Stimulated activated CD8-positive, alpha-beta memory T cell treated with anti-CD3 and anti-CD28 coated beads, Interleukin-4, amount 100 ng/mL, for 4 hours (primary cell): ENCODE results near the gene CA12.
"Not testable (repeated sequence)": the region's sequence is repeated elsewhere in the genome, so short reads cannot be mapped to it uniquely, and the experiment has no call there.

Experiments used
- DNase-seq, 2 donors: peaks; one replicate each; pipeline ENCODE4 v3.0.0-alpha.2; 2020; ENCODE audit warnings: low read depth in 2 of 2, low spot score in 1 of 2

The CA12 gene

DNA sequence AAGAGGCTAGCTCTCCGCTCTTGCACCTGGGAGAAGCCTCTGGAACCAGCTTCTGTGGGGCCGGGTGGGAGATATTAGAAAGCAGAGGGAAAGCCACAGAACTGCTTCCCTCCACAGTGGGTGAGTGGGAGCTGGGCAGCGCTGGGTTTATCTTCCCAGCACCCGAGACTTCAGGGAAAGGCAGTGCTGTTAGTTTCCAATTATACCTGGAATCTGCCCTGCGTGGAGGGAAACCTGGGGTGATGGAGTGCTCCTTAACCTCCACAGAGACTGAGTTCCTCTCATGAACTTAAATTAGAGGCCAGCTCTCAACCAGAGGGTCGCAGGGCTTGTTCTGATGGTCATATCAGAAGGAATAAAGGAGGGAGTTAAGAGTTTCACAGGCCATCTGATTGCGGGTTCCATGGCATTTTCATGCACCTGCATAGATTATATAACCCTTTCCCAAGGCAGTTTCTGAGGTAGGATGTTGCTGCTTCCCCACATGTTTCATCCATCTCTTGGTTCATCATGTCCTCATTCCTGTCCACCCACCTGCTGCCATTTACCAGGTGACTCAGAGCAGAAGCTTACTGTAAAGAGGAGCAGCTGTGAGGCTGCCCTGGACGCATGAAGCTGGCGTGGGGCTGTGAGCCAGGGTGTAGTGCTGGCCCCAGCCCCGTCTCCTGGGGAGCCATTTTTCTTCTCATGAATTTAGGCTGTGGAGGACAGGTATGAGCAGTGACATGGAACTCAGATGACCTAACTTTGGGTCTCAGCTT, 42.5 kb downstream of the CA12 start:
- DNase-seq, result no peak

DNA sequence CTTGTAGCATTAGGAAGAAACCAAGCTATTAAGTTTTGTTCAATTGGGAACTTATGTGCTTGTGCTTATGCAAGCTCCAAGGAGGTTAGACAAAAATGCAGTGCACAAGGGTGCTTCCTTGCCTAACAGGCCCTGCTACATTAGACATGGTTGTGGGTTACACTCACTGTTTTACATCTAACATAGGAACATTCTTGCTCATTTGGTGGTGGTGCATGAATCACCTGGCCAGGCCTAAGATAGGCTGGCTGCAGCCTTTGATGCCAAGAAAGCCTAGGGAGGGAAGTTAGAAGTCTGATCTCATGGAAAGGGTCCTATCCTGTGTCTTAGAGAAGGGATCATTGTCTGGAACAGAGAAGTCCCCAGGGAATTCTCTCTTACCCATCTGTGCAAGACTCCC, 43.5 kb downstream of the CA12 start:
- DNase-seq, result no peak

DNA sequence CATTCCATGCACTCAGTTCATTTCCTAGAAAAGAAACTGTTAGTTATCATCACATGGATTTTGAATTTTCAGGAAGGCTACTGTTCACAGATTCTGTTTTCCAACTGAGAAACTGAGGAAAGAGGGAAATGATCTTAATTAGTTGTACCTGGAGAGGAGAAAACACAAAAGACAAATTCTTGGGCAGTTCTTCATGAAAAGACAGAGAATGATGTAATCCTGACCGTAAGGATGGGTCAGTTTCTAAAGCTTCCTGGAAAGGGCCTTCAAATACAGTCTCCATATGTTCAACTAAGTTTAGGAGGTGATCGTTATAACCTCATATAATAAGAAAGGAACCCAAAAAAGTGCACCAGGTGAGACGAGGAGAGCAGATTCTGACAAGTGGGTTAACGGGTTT, 44.6 kb downstream of the CA12 start:
- no peak for DNase-seq

DNA sequence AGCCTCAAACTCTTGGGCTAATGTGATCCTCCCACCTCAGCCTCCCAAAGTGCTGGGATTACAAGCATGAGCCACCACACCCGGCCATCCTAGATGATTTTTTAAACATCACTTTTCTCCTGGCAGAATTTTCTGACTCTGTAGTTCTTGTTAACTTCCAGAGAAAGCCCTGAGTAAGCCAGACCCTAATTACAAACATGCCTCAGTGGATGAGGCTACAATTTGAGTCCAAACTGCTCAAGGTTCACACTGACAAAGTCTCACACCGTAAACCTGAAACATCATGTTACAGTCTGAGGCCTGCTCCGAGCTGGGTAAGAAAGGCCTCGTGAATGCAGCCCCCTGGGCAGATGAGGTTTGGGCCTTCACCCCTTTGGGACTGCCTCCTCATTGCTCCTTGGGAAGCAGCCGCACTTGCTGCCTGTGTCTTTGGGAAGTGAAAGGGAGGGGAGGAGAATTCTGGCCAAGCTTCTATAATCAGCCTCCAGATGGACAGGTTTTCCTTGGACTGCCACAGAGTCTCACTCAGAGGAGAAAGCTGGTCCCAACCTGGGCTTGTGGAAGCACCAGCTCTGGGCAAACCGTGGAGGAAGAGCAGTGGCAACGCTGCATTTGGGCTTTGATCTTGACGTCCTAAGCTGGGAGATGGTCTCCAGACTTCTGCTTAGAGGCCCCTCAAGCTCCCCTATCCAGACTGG, 46.0 kb downstream of the CA12 start:
- DNase-seq, result no peak

DNA sequence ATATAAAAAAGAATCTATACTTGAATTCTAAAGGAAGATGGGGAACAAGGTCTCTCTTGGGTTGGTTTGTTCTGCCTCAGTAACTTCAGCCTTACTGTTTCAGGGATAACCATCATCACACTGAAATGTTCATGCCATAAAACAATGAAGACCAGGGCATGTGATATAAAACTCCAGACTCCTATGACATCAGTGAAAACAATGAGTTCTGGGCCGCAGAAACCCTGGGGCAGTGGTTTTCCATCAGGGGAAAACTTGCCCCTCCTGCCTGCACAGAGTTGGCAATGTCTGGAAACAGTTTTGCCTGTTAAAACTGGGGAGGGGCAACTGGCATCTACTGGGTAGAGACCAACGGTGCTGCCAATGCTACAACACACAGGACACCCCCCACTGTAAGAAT, 46.8 kb downstream of the CA12 start:
- DNase-seq, result no peak

DNA sequence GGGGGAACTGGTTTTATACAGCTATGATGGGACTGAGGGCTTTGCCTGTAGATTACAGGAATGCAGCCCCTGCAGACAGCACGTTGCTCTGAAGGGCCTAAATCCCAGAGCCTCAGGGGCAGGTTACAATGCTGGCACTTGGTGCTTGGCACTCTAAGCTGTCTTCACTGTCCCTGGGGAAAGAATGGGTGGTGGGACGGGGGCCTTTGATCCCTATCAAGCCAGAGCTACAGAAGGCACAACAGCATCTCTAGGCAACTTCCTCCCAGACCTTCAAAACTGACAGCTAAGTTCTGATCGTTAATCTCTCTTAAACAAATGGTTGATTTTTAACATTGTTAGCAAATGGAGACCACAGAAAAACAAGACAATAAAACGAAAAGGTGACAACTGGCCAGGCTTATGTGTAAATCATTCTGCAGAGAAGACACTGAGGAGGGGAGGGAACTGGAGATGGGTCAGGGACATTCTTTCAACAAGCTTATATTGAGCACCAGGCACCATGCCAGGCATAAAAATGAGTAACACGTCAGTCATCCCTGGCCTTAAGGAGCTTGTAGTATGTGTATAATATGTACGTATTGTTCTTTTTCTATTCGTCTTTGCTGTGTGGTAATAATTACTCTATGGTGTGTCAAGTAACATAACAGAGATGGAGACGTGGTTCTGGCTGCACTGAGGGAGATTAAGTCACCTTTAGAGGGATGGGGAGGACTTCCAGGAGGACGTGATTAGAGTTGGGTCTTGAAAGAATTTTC, 49.1 kb downstream of the CA12 start:
- no peak for DNase-seq

DNA sequence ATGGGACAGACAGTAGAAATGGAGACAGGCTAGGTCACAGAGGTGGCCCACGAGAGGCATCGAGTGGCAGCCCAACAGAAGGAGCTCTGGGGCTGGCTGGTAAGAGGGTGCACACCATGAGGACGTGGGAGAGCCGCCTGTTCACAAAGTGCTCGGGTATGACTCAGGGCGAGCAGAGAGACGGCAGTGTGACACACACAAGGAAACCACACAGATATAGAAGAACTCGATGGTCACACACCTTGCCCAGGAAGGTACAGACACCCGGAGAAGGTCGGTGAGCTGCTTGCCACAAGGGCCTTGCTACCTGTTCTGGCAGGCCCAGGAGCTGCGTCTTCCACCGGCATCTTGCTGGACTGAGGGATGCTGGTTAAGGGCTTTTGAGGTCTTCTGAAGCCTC, 50.2 kb downstream of the CA12 start:
- no peak for DNase-seq

DNA sequence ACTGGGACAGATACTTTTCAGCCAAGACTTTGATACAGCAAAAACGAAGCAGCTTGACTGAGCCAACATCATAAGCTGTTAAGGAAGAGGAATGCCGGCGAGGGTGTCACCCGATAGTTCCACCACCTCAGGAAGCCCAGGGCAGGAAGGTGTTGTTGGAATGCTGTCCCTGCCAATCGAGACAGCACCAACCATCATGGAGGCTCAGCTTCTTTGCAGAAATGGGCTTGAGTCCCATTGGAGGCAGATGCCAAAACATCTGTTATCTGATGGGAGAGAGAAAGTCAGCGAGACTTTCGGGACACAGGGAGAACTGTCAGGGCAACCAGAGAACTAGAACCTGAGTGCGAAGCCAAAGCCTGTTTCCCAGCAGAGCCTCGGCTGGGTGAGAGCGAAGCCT, 50.7 kb downstream of the CA12 start:
- no peak for DNase-seq

DNA sequence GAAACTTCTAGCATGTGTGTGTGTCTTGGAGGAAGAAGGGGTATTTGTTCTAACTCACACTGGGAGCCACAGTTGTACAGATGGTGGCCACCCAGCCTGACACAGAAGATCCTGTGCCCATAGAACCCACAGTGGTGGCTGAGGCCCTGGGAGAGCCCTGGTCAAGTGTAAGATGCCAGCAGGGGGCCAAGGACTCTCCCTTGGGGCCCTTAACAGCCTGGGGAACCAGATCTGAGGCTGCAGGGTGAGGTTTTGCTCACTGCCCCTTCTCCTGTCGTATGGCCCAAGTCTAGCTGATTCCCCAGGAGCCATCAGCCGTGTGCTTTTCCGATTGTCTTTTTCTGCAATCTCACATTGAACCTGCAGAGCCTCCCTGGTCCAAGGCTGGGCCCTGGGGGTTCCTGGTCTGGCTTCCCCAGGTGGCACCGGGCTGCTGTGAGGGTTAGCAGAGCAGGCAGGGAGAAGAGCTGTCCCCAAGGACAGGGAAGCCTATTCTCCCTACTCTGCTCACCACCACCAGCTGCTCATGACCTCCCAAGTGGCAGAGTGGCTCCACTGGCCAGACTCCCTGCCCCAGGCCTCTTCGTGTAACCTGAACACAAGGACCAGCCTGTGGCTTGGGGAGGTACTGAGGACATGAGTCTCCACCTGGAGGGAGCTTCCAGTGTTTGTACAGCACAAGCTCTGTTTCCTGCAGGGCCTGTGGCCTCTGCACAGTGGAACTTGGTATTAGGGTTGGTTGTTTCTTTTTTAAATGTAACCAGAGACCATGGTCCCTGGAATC, 51.9 kb downstream of the CA12 start:
- DNase-seq, result no peak

DNA sequence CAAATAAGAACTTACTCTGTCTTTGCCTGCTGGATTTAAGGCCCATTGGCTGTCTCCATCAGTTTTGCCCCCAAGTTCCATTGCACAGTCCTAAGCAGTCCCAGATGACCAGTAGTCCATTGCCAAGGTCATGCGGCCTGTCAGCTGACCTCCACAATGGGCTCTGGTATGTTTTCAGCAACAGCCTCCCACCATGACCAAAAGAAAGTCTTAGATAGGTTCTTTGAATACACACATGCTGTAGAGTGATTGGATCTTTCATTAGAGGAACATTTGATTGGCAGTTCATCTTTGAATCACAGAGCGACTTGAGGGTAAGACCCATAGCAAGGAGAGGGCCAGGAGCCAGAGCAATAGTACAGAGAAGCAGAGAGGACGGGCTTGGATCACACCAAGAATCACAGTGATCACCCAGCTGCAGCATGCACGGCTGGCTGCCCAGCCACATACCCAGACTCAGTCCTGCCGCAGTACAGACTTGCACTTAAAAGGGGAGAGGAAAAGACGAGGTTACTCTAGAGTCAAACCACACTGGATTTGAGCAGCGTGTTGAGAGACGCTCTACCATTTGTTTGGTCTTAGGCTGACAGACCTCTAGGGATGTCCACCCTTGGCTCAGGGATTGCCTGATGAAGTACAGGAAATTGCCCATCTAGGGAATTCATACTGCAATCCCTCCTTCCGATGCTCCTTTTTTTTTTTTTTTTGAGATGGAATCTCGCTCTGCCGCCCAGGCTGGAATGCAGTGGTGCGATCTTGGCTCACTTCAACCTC, 53.8 kb downstream of the CA12 start:
- DNase-seq, result no peak

DNA sequence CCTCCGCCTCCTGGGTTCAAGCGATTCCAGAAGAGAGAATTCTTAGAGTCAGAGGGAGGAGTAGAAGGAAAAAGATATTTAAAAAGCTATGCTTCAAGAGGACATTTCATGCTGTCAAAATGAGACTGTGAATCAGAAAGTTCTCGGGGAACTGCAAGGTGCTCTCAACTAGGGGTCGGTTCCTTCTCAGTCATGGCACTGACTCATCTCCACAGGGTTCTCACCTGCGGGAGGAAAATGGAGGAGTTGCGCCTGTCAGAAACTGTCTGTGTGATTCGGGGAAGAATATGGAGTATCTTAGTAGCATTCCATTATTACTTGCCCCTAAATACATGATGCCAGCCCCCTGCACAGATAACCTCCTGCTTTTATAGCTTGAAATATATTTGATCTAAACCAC, 56.9 kb downstream of the CA12 start:
- DNase-seq, result no peak

DNA sequence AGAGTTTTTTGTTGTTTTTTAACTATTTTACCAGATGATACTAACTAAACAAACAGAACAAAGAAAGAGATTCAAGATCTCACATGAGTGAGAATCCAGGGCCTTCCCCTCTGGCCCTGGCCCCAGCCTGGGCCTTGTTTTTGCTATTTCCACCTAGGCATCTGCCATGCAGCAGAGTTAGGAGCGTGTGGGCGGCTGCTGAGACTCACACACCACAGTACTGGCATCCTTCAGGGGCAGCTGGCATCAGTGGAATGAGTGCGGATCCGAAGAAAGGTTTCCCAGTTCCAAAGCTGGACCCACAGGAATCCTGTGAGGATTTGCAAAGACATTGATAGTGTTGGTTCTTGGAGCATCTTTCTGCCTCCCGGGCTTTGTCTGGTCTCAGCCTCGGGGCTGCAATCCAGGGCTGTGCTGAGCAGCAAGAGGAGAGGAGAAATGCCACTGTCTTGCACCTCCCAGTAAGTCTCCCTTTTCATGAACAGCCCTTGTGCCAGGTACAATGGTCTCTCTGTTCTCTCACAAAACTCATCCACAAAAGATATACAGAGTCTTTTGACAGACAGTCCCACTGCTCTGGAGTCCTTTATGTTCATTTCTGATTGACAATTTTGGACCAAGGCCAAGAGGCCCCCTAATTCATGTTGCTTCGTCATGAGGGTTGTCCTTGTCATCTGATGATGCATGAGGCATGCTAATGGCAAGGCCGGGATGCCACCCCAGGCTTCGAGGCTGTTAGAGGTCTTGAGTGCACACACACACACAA, 57.7 kb downstream of the CA12 start:
- DNase-seq, result no peak

DNA sequence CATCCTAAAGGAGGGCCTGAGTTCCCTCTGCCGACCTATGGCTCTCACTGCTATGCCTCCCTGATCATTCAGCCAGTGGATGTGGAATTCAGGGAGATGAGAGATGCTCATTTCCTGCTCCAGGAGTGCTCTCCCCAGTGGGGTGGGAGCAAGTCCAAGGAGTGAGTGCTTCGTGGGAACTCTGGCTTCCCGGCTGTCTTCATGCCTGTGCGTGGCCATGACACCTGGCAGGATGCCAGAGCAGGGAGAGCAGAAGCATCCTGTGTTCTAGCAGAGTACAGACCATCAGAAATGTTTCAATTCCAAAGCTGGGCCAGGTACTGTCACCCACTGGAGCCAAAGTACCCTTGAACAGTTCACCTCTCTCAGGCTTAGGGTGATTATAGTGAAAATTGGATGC, 59.1 kb downstream of the CA12 start:
- DNase-seq, result no peak

DNA sequence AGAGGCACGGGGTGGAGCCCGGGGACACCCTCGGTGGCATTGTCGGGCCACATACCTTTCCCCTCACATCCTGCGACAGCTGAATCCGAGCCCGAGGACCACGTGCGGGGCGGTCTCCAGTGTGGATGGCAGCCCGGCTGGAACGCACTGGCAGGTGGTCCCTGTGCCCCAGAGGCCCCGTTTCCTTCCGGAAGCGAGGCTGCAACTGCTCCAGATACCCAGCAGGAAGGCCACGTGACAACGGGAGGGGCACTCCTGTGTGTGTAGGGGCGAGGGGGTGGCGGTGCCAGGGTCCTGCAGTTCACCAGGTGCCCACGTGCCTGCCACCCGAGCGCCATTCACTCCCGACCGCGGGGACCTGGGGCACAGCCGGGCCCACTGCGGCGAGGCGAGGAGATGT, 60.2 kb downstream of the CA12 start:
- no peak for DNase-seq

DNA sequence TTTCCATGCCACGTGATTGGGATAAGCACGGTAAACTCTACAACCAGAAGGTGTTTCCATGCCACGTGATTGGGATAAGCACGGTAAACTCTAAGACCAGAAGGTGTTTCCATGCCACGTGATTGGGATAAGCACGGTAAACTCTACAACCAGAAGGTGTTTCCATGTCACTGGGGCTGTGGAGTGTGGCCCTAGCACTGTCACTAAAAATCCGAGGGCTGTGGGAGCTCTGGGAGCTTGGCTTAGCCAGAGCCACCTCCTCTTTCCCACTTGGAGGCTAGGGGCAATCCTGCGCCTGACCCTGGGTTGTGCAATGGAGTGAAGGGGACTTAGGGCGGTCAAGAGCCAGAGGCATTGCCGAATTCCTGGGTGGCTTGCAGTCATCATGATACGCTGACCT, 60.7 kb downstream of the CA12 start:
- DNase-seq, result not testable (repeated sequence)

DNA sequence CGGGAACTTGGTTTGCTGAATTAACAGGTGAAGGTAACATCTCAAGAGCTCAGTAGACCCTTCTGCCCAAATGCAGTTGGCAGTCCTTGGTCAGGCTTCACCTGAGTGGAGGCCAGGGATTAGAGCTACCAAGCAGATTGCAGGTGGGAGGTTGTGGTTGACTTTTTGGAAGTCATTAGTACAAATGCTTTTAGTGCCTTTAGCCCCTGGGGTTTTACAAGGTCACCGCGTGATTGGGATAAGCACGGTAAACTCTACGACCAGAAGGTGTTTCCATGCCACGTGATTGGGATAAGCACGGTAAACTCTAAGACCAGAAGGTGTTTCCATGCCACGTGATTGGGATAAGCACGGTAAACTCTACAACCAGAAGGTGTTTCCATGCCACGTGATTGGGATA, 61.2 kb downstream of the CA12 start:
- DNase-seq, result not testable (repeated sequence)

DNA sequence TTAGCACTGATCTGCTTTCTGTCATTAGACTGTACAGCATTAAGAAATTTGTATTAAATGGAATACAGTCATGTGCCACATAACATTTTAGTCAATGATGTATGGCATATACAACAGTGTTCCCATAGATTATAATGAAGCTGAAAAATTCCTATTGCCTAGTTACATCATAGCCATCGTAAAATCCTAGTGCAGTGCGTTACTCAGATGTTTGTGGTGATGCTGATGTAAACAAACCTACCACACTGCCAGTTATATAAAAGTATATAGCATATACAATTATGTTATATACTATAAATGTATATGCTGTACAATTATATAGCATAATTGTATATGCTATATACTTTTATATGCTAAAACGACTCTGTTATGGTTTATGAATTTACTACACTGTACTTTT, 62.6 kb downstream of the CA12 start:
- no peak for DNase-seq

DNA sequence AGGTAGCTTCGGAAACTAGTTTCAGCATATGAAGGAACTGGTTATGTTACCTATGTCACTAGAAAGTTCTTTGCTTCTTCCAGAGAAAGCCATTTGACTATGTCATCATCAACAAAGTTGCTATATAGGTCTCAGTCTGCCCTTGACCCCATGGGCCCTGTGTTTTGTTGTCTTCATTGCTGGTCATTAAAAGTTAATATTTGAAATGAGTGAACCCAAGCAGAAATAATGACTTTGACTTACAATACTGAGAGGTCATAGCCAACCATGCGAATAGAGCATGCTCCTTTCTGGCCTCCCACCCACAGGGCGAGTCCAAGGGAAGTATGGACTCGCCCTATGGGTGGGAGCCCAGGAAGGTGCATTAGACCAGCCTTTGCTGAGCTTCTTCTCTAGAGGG, 63.3 kb downstream of the CA12 start:
- DNase-seq, result no peak

DNA sequence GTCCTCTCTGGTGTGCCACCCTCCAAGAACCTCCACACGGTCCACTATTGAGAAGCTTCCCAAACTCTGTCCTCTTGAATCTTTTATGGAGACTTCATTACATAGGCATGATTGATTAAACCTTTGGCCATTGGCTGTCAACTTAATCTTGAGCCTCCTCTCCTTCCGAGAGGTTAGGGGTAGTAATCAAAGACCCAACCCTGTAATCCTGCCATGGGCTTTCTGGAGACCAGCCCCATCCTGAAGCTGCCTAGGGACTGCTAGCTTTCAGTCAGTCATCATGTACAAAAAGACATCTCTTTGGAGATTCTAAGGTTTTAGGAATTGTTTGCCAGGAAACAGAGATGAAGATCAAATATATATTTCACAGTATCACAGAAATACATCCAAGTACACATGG, 67.2 kb downstream of the CA12 start:
- no peak for DNase-seq

DNA sequence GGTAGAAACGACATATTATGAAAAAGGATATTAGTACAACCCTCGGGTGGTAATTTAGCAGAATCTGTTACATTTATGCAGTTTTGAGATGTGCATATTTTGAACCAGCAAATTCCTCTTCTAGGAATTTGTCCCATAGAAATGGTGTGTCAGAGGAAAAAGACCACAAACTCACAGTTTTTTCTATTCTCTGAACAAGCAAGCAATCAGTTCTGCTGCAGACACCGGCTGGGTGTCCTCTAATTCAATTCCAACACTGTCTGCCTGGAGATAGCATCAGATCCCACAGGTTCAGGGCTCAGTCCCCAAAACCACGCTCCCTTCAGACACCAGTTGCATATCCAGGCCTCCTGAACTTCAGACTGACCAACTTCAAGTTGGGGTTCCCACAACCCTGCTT, 67.8 kb downstream of the CA12 start:
- DNase-seq, result no peak
